DND-41 (cell line): ENCODE data around the gene HDX.
"Not testable (repeated sequence)": the region's sequence is repeated elsewhere in the genome, so short reads cannot be mapped to it uniquely, and the experiment has no call there.

Experiments
- CTCF ChIP-seq: IDR thresholded peaks from 2 replicates; pipeline ENCODE4 v1.5.1; 2012; ENCODE audit warnings: borderline replicate concordance, low read length, moderate library complexity, mild to moderate bottlenecking; ENCODE audit not compliant: poor library complexity, severe bottlenecking; ENCODE audit errors: extremely low read depth
- EZH2 ChIP-seq: IDR thresholded peaks from 3 replicates; pipeline ENCODE4 v1.6.1; 2012; ENCODE audit warnings: borderline replicate concordance, low read depth, mild to moderate bottlenecking, moderate library complexity, low read length, inconsistent platforms; ENCODE audit not compliant: severe bottlenecking

GRCh38 chrX:84315946-84316345, 186.3 kb downstream of the HDX start:
- TF ChIP-seq CTCF, EZH2: not testable (repeated sequence)
